HG03025 (cell line): ENCODE data around the gene TRPC5OS.

Experiments
- ATAC-seq: cut with Tn5 transposase; IDR thresholded peaks from one replicate; pipeline ENCODE4 v1.9.1; 2021; ENCODE audit warnings: mild to moderate bottlenecking, moderate library complexity; ENCODE audit not compliant: unreplicated experiment, low FRiP score

TRPC5OS gene

DNA sequence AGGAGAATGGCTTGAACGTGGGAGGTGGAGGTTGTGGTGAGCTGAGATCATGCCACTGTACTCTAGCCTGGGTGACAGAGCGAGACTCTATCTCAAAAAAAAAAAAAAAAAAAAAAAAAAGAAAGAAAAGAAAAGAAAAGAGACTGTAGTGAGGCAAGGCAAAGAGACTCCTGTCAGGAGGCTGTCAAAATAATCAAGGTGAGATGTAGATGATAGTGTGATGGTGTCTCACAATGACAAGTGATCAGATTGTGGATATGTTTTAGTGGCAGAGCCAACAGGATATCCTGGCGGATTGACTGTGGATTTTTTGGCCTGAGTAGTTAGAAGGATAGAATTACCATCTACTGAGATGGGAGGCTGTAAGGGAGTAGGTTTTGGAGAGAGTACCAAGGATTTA is 12.6 kb downstream of the TRPC5OS start:
- ATAC-seq, result no peak

GRCh38 chrX:111892375-111892774 is 16.4 kb downstream of the TRPC5OS start:
- ATAC-seq, result no peak

GRCh38 chrX:111896148-111896547 is 20.2 kb downstream of the TRPC5OS start:
- no peak for ATAC-seq

GRCh38 chrX:111914398-111915090 is 38.6 kb downstream of the TRPC5OS start:
- no peak for ATAC-seq

DNA sequence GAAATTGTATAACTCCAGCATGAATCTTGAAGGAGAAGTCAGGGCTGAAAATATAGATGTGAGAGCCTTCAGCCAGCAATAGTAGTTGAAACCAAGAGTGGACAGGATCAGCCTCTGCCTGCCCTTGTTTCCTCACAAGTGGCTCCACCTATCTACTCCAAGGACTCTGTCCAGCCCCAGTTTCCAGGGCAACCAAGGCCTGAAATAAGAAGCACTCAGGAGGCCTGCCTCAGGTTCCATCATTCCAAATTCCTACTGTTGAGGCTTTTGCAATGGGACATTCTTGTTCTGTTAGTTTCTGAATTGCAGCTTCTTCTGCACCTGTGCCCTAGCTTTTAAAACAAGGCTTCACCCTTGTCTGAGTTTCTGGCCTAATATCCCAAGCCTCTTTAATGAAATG is 41.6 kb downstream of the TRPC5OS start:
- no peak for ATAC-seq

DNA sequence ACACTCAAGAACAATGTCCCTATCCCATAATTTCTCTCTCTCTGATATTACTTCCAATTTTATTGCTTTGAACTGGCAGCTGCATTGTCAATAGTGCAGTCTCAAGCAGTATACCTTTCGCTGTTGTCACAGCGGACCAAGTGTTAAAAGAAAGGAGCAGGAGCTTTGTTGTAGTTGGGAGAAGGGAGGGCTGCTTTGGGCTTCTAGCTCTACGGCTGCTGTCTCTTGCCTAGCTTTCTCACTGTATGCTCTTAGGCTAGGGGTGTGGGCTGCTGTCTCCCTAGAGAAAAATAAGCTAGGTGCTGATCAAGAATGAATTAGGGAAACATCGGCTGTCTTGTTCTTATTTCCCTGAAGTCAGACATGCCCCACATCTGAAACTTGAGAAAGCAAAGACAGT is 52.5 kb downstream of the TRPC5OS start:
- no peak for ATAC-seq
